Left cardiac atrium (tissue), 4 donors: ENCODE data around the gene FBXL17. TPM values are rescaled to one million over a fixed set of nuclear protein-coding genes. Genes with fewer than 3 reads are reported as not detected.
A peak's percentile ranks its signal among the peaks of the same experiment; 100 is the strongest.

Source experiments
- ATAC-seq, 2 donors: fragments of 200-7000 bp; cut with Tn5 transposase; one replicate each; pipeline ENCODE4 v1.9.1; 2020; ENCODE audit warnings: mild to moderate bottlenecking in 2 of 2, moderate library complexity in 2 of 2
- DNase-seq: peaks from one replicate; pipeline ENCODE4 v3.0.0-alpha.2; 2020
- intact Hi-C, 2 donors: fragments of 100-400 bp; cut with DNase I; formaldehyde crosslinking; loops; one replicate each; pipeline versions ENCODE4 v1.14.1 to v1.15.1; 2022 to 2023
- total RNA-seq, 2 donors: library from RNA; stranded (reverse); fragmentation: NEBNext Ultra II Directional; extraction: Animal tissue kit (Norgen Biotek cat#: 25700); gene quantifications; one replicate each; pipeline ENCODE4 v1.2.1, GENCODE V29; 2021
- donor health status: DM: no; HTN: yes; CAD: no.
- donor health status: DM: no; HTN: yes; CAD: no; lungs with severe emphysema.
- donor health status: DM: yes; HTN: yes; CAD: no.
- donor health status: Dilated cardiomyopathy.

Gene FBXL17
- total RNA-seq, 2 donors from 2014 or later, result 25.0 to 32.9 TPM

DNA sequence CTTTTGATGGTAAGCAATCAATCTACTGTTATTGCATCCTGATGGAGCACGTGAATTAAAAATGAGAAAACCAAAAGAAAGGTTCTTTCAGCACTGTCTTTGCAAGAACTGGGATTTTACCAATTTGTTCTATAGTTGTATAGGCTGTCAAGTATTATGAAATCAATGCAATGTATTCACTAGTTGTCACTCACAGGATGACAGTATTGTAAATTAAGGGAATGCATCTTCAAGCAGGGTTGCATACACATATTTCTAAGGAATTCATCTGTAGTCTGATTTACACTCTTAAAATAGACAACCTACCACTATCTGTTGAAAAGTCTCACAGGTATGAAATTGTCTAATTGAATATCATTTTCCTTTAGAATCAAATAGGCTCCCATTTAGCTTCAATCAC, 252.8 kb downstream of the FBXL17 start:
- ATAC-seq (no peak), DNase-seq (no peak)
- intact Hi-C loops, result no loop called here

DNA sequence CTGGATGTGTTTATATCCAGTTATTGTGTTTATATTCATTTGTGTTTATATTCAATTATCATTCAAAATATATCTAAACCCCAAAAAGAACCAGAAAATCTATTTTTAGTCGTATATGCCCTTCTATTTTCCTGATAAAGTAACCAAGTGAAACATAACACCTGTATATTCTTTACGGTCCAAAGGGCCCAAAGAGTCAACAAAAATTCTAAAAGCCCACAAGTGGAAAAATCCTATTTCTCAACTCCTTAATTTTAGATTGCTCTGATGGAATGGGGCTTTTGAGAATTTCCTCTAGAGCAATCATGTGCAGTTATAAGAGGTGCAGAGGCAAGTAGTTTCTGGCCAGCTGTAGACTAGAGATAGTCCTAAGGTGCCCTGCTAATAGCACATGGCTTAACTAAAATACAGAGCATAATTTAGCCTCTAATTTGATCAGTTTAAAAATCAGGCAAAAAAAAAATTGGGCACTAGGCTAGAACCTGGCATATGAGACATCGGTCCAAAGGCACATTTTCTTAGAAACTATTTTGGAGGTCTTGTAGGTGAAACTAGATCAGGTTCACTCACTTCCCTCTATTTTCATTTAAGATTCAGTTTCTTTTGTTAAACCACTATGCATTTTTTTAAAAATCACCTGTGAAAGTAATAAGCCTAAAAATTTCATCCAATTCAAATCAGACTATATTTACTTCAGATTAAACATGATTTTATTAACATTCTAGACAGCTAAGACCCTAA, 256.0 kb downstream of the FBXL17 start:
- ATAC-seq, result no peak
- intact Hi-C loops, result no loop called here
- no peak for DNase-seq

DNA sequence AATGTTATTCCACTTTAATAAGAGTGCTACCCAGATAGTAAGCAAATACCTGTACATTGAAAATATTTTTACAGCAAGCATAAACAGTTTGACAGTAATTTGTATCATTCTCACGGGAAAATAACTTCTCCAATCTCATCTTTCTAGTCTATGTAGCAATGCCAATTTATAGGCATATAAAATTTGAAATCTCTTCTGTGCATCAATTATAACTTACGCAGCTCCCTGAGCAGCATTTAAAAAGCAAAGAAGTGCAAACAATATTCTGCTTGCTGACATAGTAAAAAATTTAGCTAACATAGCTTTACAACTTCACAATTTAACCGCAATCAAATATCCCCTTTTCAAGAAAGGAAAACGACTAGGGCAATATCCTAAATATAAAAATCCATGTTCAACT, 257.3 kb downstream of the FBXL17 start:
- no peak for ATAC-seq
- intact Hi-C loops, result no loop called here

DNA sequence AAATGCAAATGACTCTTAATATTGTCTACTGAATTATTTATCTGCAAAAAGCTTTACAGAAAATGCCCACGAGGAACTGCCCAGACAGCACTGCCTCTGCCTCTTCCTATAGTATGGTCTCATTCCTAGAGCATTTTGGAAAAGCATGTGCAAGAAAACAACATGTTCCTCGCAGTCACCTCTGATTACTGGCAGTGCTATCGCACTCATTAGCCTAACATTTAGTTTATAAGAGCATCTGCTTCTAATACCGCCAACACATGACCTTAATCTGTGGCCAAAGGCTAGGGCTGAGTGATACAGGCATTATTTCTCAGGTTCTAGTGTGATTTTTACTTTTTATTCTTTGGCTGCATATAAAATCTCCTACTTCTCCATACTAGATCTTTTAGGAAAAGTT, 259.2 kb downstream of the FBXL17 start:
- no peak for ATAC-seq
- intact Hi-C loops, result no loop called here
- DNase-seq, result no peak

More for the DNA sequence above, 257.3 kb downstream of the FBXL17 start:
- DNase-seq, result no peak

DNA sequence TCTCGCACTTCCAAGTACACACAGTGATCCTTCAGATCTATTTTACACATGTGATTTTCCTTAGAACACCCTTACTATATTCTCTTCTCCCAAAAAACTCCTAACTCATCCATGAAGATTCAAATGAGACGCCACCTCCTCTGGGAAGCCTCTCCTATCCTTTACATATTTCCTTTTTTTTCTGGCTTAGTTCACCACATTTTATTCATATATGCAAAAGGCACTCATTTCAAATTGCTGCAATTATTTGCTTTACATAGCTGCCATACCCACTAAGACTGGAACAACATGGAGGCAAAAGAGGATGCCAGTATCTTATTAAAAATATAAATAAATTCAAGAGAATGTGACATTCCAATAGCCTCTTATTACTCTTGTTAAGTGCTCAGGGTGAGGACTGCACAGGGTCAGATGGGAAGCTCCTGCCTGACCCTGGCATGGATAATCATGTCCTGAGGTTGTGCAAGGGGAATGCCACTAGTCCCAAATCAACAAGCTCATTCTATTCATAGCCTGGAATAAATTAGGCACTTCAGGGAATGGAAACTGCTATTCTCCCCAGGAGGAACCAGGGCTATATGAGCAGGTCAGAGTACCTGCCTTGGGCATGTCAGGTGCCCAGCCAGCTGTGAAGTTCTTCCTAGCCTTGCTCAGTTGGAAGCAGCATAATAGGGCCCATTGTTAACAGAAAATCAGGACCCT, 262.9 kb downstream of the FBXL17 start:
- ATAC-seq (no peak), DNase-seq (no peak)
- intact Hi-C loops, result no loop called here

DNA sequence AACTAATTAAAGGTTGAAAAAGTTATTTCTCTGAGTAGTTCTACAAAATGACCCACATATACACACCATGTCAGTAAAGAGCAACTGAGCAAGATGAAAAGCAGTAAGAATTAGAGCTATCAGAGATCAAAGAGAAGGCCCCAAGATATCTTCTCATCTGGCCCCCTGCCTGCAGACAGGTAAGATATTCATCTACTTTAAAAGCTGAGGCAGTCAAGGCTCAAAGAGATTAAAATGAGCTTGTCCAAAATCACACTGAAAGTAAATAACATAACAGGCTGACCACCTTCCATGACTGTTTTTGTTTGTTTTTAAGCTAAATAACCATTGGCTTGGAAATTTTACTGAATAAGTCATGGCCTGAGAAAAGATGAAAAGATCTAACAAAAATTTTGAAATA, 266.2 kb downstream of the FBXL17 start:
- intact Hi-C loops, result no loop called here

DNA sequence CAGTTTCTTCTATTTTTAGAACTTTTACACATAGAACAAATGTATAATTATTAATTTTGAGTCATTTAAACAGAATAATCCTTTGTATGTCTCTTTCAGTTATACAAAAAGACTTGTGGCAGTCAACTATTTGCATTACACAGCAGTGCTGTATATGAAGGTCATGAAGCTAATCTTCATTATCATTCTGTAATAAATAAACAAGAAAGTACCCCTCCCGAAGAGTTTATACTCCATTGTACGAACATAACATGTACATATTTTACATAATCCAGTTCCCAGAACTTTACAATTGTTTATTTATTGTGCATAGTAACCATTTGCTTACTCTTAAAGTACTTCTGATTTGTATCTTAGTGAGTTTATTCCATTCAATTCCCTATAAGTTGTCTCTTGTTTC, 267.9 kb downstream of the FBXL17 start:
- intact Hi-C loops, result no loop called here
- ATAC-seq (no peak), DNase-seq (no peak)

More for the DNA sequence above, 266.2 kb downstream of the FBXL17 start:
- no peak for ATAC-seq
- no peak for DNase-seq

DNA sequence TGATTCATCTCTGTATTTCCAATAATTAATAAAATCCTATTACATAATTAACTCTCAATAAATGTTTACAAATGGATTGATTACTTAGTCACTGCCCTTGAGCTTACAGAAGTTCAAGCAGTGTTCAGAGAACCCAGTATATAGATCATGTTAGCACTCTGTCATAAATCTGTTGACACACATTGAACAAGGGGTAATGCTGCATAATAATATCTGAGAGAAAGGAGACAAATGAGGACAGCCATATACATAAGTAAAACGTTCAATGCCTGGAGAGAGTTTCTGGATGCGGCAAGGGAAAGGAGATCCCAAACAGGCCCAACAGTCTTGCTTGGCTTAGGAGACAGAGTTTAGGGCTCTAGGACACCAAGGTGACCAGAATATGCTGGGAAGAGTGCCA, 270.2 kb downstream of the FBXL17 start:
- DNase-seq (no peak), ATAC-seq (no peak)
- intact Hi-C loops, result no loop called here

DNA sequence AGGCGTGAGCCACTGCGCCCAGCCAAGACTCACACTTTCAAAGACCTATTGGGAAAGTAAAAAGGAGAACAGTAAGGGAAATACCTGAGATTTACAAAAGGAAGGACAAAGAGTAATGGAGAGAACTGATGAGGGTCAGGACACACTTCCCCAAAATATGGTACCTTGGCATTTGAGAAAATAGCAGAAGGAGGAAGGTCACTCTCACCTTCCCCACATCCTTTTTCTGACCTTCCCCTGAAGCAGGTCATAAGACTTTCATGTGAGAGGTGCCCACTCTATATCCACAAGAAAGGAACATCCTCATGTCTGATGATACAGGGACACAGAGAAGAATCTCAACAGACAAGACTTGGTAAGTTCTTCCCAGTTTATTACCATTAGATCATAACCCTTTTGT, 272.8 kb downstream of the FBXL17 start:
- DNase-seq (no peak), ATAC-seq (no peak)
- intact Hi-C loops, result no loop called here

DNA sequence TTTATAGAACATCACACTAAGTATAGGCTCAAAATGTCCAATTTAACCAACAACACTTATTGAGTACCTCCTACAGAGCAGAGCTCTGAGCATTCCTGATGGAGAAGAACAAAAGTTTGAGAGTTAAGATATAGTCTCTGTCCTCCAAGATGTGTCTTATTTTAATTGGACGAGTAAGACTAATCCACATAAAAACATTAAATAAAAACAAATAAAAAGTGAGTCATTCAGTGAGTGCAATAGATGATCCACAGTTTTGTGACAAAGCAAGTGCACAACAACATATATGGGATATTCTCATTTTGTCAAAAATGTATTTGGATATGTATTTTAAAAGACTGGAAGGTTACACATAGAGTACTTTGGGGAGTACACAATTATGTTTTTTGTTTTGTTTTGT, 277.4 kb downstream of the FBXL17 start:
- ATAC-seq (no peak), DNase-seq (no peak)
- intact Hi-C loops, result no loop called here

DNA sequence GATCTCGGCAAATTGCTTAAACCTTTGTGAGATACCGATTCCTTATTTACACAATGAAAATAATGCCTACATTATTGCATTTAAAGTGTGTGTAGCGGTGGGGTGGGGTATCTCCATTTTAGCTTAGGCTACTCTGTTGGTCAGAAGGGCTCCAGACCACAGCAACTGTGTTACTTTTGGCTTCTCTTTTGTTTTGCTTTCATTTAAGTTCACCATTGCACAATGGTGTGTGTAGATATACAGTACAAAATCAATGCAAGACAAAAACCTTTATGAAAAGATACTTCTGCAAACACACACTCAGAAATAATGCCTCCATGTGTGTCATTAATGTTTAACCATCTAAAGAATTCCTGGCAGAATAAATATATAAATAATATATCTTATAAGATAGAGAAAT, 279.4 kb downstream of the FBXL17 start:
- intact Hi-C loops, result no loop called here
- DNase-seq (no peak), ATAC-seq (no peak)

DNA sequence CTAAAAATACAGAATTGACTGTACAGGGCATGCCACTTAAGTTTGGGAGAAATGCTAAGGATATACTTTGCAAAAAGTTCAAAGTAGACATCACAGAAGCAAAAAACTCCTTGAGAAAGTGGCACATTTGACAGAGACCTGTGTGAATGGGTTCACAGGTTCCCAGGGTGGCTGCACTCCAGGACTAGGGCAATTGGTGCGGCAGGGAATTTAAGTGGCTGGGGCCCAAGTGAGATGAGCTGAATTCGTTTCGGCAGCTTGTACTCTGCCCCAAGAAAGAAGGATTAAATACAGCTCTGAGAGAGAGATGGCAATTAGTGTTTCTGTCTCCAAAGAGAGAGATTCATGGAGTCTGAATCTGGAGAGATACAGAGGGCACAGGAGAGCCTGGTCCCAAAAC, 280.1 kb downstream of the FBXL17 start:
- no peak for DNase-seq
- intact Hi-C loops, result no loop called here
- ATAC-seq, result peak; percentile 53 to 61

DNA sequence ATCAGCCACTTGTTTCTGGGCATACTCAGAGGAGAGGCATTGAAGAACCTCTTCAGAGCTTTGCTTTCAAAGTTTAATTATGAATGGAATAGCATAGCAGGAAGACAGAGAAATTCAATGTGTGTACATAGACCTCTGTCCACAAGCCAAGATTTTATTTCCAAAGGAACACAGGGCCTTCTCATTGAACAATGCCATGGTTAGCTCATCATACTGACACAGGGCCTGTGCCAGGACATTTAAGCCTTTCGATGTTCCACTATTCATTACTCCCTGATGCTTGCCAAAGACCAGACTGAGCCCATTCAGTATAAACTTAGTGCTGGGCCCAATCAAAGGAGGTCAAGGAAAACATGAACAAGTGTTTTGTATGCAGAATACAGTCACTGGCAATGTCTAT, 280.8 kb downstream of the FBXL17 start:
- DNase-seq, result peak; percentile 31
- intact Hi-C loops, result no loop called here
- peak; percentile 76 to 88 for ATAC-seq

DNA sequence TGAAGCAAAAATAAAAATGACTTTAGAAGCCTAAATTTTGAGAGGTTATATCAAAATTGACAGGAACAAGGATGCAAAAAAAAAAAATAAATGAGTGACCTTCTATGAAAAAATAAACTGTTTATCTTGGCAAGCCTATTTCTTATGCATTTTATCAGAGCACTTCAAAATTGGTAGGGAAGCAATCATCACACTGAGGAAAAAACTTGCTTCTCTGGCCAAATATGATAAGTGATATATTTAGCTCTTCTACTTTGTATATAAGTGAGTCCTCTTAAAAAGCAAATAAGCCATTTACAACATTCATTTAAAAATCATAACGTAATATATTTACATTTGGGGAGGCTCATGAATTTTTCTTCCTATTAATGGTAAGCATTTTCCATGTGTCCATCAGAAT, 287.1 kb downstream of the FBXL17 start:
- peak in 1 of 2 donors; percentile 27 for ATAC-seq
- no peak for DNase-seq
- intact Hi-C loops, result no loop called here

DNA sequence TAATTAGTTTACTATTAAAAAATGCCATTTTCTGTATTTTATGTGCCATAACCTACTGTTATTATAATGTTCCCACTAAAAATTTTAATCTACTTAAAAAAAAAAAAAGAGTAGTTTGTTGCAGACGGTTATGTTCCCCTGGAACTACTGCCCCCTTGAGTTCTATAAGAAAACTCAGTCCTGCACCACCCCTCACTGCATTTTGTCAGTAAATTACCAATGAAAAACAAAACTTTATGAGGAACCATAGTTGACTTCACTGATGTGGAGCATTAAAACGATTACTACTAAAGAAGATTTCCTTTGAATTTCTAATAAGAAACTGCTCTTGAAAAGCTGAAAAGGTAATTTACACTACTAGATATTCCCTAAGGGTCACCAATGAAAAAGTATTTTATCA, 288.7 kb downstream of the FBXL17 start:
- DNase-seq (no peak), ATAC-seq (no peak)
- intact Hi-C loops, result no loop called here

DNA sequence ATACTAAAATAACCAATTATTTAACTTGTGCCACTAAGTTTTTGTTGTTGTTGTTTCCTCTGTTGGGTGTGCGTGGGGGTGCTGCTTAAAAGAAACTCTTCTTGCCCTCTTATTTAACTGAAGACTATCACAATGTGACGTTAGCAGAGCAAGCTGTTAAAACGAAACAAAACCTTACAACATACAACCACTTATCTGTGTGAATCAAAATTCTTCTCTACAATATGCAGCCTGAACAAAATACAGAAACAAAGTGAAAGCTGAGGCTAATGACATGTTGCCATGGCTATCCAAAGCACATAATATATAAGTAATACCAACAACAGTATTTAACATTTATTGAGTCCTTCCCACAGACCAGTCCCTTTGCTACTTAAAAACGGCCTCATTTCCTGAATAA, 291.0 kb downstream of the FBXL17 start:
- no peak for ATAC-seq
- no peak for DNase-seq
- intact Hi-C loops, result no loop called here

DNA sequence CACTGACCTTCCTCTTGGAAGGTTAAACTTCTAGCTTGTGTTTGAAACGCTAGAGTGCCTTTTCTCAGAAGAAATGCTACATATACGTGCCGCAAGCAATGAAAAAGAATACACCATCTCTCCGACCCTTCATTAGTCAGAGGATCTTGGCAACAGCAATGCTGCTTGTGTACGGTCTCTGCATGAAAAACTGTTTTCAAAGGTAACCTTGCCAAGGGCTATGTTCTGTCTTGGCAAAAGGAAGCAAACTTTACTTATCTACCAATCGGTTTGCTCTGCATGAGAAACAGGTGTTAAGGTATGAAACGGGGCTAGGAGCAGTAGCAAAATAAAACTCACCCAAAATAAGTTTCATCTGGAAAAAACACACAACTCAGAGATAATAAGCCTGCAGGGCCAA, 297.8 kb downstream of the FBXL17 start:
- DNase-seq, result no peak
- ATAC-seq, result peak in 1 of 2 donors; percentile 51
- intact Hi-C loops, result no loop called here

DNA sequence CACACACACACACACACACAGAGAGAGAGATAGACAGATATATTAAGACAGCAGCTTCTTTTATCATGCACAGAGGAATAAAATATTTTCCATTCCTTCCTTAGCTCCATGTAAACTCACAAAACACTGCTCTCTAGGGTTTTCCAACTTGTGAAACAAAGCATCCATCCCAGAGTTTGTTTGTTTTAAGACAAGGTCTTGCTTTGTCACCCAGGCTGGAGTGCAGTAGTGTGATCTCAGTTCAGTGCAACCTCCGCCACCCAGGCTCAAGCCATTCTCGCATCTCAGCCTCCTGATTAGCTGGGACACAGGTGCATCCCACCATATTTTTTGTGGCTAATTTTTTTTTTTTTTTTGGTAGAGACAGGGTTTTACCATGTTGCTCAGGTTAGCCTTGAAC, 298.7 kb downstream of the FBXL17 start:
- DNase-seq, result no peak
- intact Hi-C loops, result no loop called here
- ATAC-seq, result no peak

DNA sequence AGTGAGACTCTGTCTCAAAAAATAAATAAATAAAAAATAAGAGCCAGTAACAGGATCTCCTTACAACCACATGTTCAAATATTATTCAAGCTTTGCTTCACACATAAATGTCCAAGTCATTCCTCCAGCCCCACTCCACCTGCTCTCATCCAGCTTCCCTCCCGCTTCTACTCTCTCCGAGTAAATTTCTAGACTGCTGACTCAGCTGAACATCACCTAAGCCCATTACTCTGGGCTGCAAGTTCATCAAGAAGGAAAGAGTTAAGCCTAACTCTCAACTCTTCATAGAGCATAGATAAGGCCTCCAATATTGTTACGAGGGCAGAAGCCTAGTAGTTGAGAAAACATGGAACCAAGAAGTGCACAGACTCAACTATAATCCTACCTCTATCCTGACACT, 300.2 kb downstream of the FBXL17 start:
- ATAC-seq (no peak), DNase-seq (no peak)
- intact Hi-C loops, result no loop called here

DNA sequence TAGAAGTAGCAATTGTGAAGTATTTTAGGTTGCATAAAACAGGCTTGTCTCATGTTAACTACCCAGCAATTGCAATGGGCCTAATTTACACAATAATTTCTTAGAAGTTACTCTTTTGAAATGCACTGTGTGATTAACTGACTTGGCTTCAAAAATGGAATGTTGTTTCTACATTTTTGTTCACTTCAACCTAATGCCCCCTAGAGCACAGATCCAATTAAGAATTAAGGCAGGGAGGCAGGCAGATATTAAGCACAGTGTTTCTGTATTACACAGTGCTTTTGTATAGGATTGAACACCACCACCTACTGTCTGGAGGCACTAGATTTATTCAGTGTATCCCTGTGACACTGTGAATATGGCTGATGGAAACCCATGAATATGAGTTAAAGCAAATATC, 302.1 kb downstream of the FBXL17 start:
- peak in 1 of 2 donors; percentile 57 for ATAC-seq

DNA sequence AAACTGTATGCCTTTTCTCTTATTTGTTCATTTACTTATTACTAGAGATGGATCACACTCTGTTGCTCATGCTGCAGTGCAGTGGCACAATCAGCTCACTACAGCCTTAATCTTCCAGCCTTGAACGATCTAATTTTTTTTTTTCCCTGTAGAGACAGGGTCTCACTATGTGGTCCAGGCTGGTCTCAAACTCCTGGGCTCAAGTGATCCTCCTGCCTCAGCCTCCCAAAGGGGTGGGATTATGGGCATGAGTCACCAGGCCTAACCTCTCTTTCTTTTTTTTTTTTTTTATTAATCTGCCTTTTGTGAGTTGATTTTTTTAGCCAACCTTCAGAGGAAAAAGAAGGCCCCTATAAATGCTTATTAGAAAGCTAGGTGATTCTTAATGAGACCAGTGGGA, 303.0 kb downstream of the FBXL17 start:
- ATAC-seq (no peak), DNase-seq (no peak)
- intact Hi-C loops, result no loop called here

More for the DNA sequence above, 302.1 kb downstream of the FBXL17 start:
- DNase-seq, result no peak
- intact Hi-C loops, result no loop called here
